NT2/D1 (cell line): Measurements from ENCODE around the gene DGKH.

Experiments used
- SUZ12 ChIP-seq: IDR thresholded peaks from 2 replicates; pipeline ENCODE4 v1.6.1; 2011; ENCODE audit not compliant: insufficient read length, insufficient read depth; ENCODE audit errors: extremely low read depth
- YY1 ChIP-seq: IDR thresholded peaks from 2 replicates; pipeline ENCODE4 v1.6.1; 2011; ENCODE audit not compliant: insufficient read length, insufficient read depth

DNA sequence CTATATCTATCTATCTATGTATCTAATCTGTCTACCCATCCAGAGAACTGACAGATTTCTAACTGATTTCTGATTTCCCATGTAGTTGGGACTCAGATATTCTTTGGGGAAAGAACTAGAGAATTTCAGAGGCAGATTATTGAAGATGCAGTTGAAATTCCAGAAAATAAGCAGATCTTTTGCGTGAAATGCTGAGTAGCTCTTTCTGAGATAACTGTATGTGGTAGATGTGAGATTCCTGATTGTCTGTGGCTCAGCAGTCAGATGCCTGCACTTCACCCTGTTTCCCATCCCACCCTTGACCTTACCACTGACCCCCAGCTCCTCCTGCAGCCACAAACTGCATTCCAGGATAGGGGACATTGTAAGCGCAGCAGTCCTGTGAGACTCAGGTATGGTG is 61.5 kb downstream of the DGKH start:
- TF ChIP-seq SUZ12: no peak
- no peak for TF ChIP-seq YY1
